Neural cell (in vitro differentiated cells): ENCODE data around the gene ACTR1A. TPM values are rescaled to one million over a fixed set of nuclear protein-coding genes. Genes with fewer than 3 reads are reported as not detected.

Source experiments
- H2AFZ ChIP-seq: fragments of 200-600, 300-800 bp; sonication (generic), shearing (Covaris generic); 2 replicates; pipeline ENCODE4 v1.6.0; 2014; ENCODE audit warnings: low read depth, mild to moderate bottlenecking, antibody characterized with exemption, low read length, moderate library complexity
- H3F3A ChIP-seq: fragments of 200-600 bp; shearing (Covaris generic); 2 replicates; pipeline ENCODE4 v1.6.1; 2016; ENCODE audit warnings: mild to moderate bottlenecking, moderate library complexity, mixed read lengths, antibody characterized with exemption, low read length; ENCODE audit not compliant: insufficient read depth, poor library complexity, severe bottlenecking
- H3K27ac ChIP-seq: fragments of 200-600, 300-800 bp; sonication (generic), shearing (Covaris generic); 2 replicates; pipeline ENCODE4 v1.5.1; 2014; ENCODE audit warnings: mild to moderate bottlenecking, low read length, moderate library complexity
- H3K27me3 ChIP-seq: fragments of 300-800, 200-600 bp; sonication (generic), shearing (Covaris generic); 2 replicates; pipeline ENCODE4 v1.6.0; 2014; ENCODE audit warnings: mild to moderate bottlenecking, low read depth, low read length, moderate library complexity; ENCODE audit not compliant: insufficient read depth
- H3K36me3 ChIP-seq: fragments of 300-800, 200-600 bp; sonication (generic), shearing (Covaris generic); 2 replicates; pipeline ENCODE4 v1.5.1; 2014; ENCODE audit warnings: mild to moderate bottlenecking, antibody characterized with exemption, low read length, moderate library complexity; ENCODE audit not compliant: insufficient read depth
- H3K4me2 ChIP-seq: fragments of 300-800, 200-600 bp; sonication (generic), shearing (Covaris generic); 2 replicates; pipeline ENCODE4 v1.6.0; 2014; ENCODE audit warnings: mild to moderate bottlenecking, low read length
- H3K4me3 ChIP-seq: fragments of 300-800, 200-600 bp; sonication (generic), shearing (Covaris generic); 2 replicates; pipeline ENCODE4 v1.5.1; 2014; ENCODE audit warnings: mild to moderate bottlenecking, low read length, moderate library complexity
- H3K79me2 ChIP-seq: fragments of 200-600 bp; shearing (Covaris generic); replicated peaks from 2 replicates; pipeline ENCODE4 v1.6.0; 2014; ENCODE audit warnings: mild to moderate bottlenecking, low read length, moderate library complexity; ENCODE audit not compliant: insufficient read depth
- H3K9ac ChIP-seq: fragments of 300-800, 200-600 bp; sonication (generic), shearing (Covaris generic); 2 replicates; pipeline ENCODE4 v1.6.1; 2016; ENCODE audit warnings: mild to moderate bottlenecking, low read length, mixed read lengths
- H3K9me2 ChIP-seq: fragments of 200-600 bp; shearing (Covaris generic); 2 replicates; pipeline ENCODE4 v1.6.1; 2016; ENCODE audit warnings: mild to moderate bottlenecking, low read length, mixed read lengths; ENCODE audit not compliant: insufficient read depth
- H3K9me3 ChIP-seq: fragments of 200-600, 300-800 bp; sonication (generic), shearing (Covaris generic); 2 replicates; pipeline ENCODE4 v1.6.1; 2016; ENCODE audit warnings: mild to moderate bottlenecking, mixed run types, low read length, moderate library complexity, mixed read lengths
- H4K20me1 ChIP-seq: fragments of 200-600 bp; shearing (Covaris generic); 2 replicates; pipeline ENCODE4 v1.6.1; 2016; ENCODE audit warnings: mild to moderate bottlenecking, mixed run types; ENCODE audit not compliant: insufficient read depth
- CTCF ChIP-seq: fragments of 450-650 bp; IDR thresholded peaks from 2 replicates; pipeline ENCODE4 v1.5.1; 2014; ENCODE audit warnings: antibody characterized with exemption, mild to moderate bottlenecking, moderate library complexity; ENCODE audit not compliant: poor library complexity, severe bottlenecking
- EP300 ChIP-seq: fragments of 450-650 bp; conservative IDR thresholded peaks from 2 replicates; pipeline ENCODE4 v1.6.1; 2014; ENCODE audit warnings: antibody characterized with exemption, mild to moderate bottlenecking, moderate library complexity; ENCODE audit not compliant: poor library complexity, severe bottlenecking
- EZH2 ChIP-seq: fragments of 200-600, 300-800 bp; shearing (Covaris generic), sonication (generic); IDR thresholded peaks from 2 replicates; pipeline ENCODE4 v1.6.1; 2014; ENCODE audit warnings: antibody characterized with exemption, low read length, borderline replicate concordance, mild to moderate bottlenecking; ENCODE audit not compliant: insufficient read depth, poor library complexity, severe bottlenecking
- MXI1 ChIP-seq: fragments of 450-650 bp; conservative IDR thresholded peaks from 2 replicates; pipeline ENCODE4 v1.6.1; 2014; ENCODE audit warnings: antibody characterized with exemption, mild to moderate bottlenecking; ENCODE audit not compliant: poor library complexity, severe bottlenecking
- POLR2AphosphoS5 ChIP-seq: IDR thresholded peaks from 2 replicates; pipeline ENCODE4 v1.6.1; 2012
- RAD21 ChIP-seq: fragments of 450-650 bp; conservative IDR thresholded peaks from 2 replicates; pipeline ENCODE4 v1.6.1; 2014; ENCODE audit warnings: antibody characterized with exemption, mild to moderate bottlenecking, moderate library complexity
- REST ChIP-seq: IDR thresholded peaks from 2 replicates; pipeline ENCODE4 v1.6.1; 2012; ENCODE audit warnings: borderline replicate concordance
- SMC3 ChIP-seq: fragments of 450-650 bp; conservative IDR thresholded peaks from 2 replicates; pipeline ENCODE4 v1.6.1; 2014; ENCODE audit warnings: antibody characterized with exemption, mild to moderate bottlenecking, moderate library complexity; ENCODE audit not compliant: poor library complexity
- TAF1 ChIP-seq: IDR thresholded peaks from 2 replicates; pipeline ENCODE4 v1.6.1; 2012; ENCODE audit warnings: low read depth
- polyA plus RNA-seq: library from polyadenylated mRNA; depleted of rRNA; stranded (reverse); fragments of >200 nt; gene quantifications from 2 replicates; pipeline ENCODE4 v1.2.3, GENCODE V29; 2014

ACTR1A gene
- polyA plus RNA-seq, 1 donor from 2014 or later, result 316 TPM

- H2AFZ ChIP-seq, result no peak overlapping the region
- H3K79me2 ChIP-seq, result no peaks in the 10 kb centered on the region
These were observed 40.4 kb upstream of the ACTR1A start for GRCh38 chr10:102542800-102543418.

GRCh38 chr10:102540023-102540422 lies 37.5 kb upstream of the ACTR1A start:
- Histone ChIP-seq H4K20me1 (no peaks in the 10 kb centered on the region), H3K27ac (no peak overlapping the region), H3K4me3 (no peak overlapping the region), H3K27me3 (no peaks in the 10 kb centered on the region), H3K9ac (no peak overlapping the region), H2AFZ (no peak overlapping the region), H3F3A (no peaks in the 10 kb centered on the region), H3K9me2 (no peaks in the 10 kb centered on the region), H3K79me2 (no peaks in the 10 kb centered on the region), H3K4me2 (no peak overlapping the region), H3K9me3 (no peaks in the 10 kb centered on the region), H3K36me3 (no peaks in the 10 kb centered on the region)
- TF ChIP-seq TAF1 (no peak), RAD21 (no peak), SMC3 (no peak), EP300 (no peak), CTCF (no peak), POLR2AphosphoS5 (no peak), MXI1 (no peak), EZH2 (no peak)

More at GRCh38 chr10:102542800-102543418, 40.4 kb upstream of the ACTR1A start:
- no peak for TF ChIP-seq SMC3
- no peak for TF ChIP-seq EZH2
- TF ChIP-seq EP300, result no peak
- no peak for TF ChIP-seq REST
- no peak for TF ChIP-seq TAF1
- no peak for TF ChIP-seq CTCF
- no peak for TF ChIP-seq MXI1
- no peak for TF ChIP-seq RAD21
- TF ChIP-seq POLR2AphosphoS5, result no peak
- no peaks in the 10 kb centered on the region for H3K9me3 ChIP-seq
- H3K27me3 ChIP-seq, result no peaks in the 10 kb centered on the region
- H3F3A ChIP-seq, result no peaks in the 10 kb centered on the region
- H3K9ac ChIP-seq, result no peak overlapping the region
- H3K4me3 ChIP-seq, result no peak overlapping the region
- H4K20me1 ChIP-seq, result no peaks in the 10 kb centered on the region
- H3K4me2 ChIP-seq, result no peak overlapping the region
- H3K9me2 ChIP-seq, result no peaks in the 10 kb centered on the region
- H3K27ac ChIP-seq, result no peak overlapping the region
- H3K36me3 ChIP-seq, result no peaks in the 10 kb centered on the region
